Measurements from ENCODE around the gene TNFSF9. TPM values are rescaled to one million over a fixed set of nuclear protein-coding genes. Genes with fewer than 3 reads are reported as not detected.
A peak's percentile ranks its signal among the peaks of the same experiment; 100 is the strongest.
"Not testable (repeated sequence)": the region's sequence is repeated elsewhere in the genome, so short reads cannot be mapped to it uniquely, and the experiment has no call there.

Gene TNFSF9
- total RNA-seq, 1 donor from 2014 or later, result 6.9 TPM

- DNase-seq (ENCODE audit: low spot score); H3K36me3 Mint-ChIP-seq (ENCODE audit: low read depth); H3K27ac Mint-ChIP-seq; H3K9me3 Mint-ChIP-seq; H3K4me1 Mint-ChIP-seq (ENCODE audit: low read depth); intact Hi-C loops (cut with micrococcal nuclease); H3K4me3 Mint-ChIP-seq (ENCODE audit: low read depth); H3K27me3 Mint-ChIP-seq (ENCODE audit: low read depth): not testable (repeated sequence)
These were observed 19.9 kb downstream of the TNFSF9 start for GRCh38 chr19:6550679-6551078.

DNA sequence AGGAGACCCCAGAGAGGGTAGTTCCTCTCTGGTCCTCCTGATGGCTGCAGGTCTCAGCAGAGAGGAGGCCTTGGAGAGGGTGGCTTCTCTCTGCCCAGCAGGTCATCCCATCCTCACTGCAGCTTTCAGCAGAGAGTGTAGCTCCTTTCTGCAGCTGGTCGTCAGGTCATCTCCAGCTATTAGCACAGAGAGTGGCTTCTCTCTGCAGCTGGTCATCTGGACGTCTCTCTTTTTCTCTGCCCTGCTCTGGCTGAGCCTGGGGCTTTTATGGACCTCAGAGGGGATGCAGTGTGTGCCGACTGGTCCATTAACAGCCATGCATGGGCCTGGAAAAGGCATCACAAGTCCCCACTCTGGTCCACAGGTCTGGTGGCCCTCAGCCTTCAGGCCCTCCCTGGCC lies 20.3 kb downstream of the TNFSF9 start:
- Mint-ChIP-seq H3K4me3 (ENCODE audit: low read depth) (no peak overlapping the region), H3K27ac (no peak overlapping the region), H3K36me3 (ENCODE audit: low read depth) (peaks cover 3% of the 10 kb centered on the region), H3K4me1 (ENCODE audit: low read depth) (peaks cover 10% of the 10 kb centered on the region), H3K27me3 (ENCODE audit: low read depth) (peaks cover 6% of the 10 kb centered on the region), H3K9me3 (peaks cover 4% of the 10 kb centered on the region)
- DNase-seq (ENCODE audit: low spot score), result no peak
- intact Hi-C loops (cut with micrococcal nuclease), result no loop called here

GRCh38 chr19:6551607-6552450 lies 21.0 kb downstream of the TNFSF9 start:
- Mint-ChIP-seq H3K4me3 (ENCODE audit: low read depth) (no peak overlapping the region), H3K9me3 (peaks cover 4% of the 10 kb centered on the region), H3K27me3 (ENCODE audit: low read depth) (peaks cover 4% of the 10 kb centered on the region), H3K27ac (no peak overlapping the region), H3K4me1 (ENCODE audit: low read depth) (peaks cover 10% of the 10 kb centered on the region), H3K36me3 (ENCODE audit: low read depth) (peaks cover 3% of the 10 kb centered on the region)
- peak; percentile 55 for DNase-seq (ENCODE audit: low spot score)
- intact Hi-C loops (cut with micrococcal nuclease), result no loop called here

- DNase-seq (ENCODE audit: low spot score), result no peak
- no peaks in the 10 kb centered on the region for H3K9me3 Mint-ChIP-seq
- no peak overlapping the region for H3K27ac Mint-ChIP-seq
- H3K27me3 Mint-ChIP-seq (ENCODE audit: low read depth), result peaks cover 4% of the 10 kb centered on the region
- no peaks in the 10 kb centered on the region for H3K36me3 Mint-ChIP-seq (ENCODE audit: low read depth)
- H3K4me1 Mint-ChIP-seq (ENCODE audit: low read depth), result peaks cover 11% of the 10 kb centered on the region
- no peak overlapping the region for H3K4me3 Mint-ChIP-seq (ENCODE audit: low read depth)
- intact Hi-C loops (cut with micrococcal nuclease), result loop anchor here (5.0 kb wide), 2 partner anchors 36 to 39 kb away; partner anchors contain the start of gene CD70
These were observed 25.2 kb downstream of the TNFSF9 start for GRCh38 chr19:6556043-6556449.

GRCh38 chr19:6556480-6557195 lies 25.8 kb downstream of the TNFSF9 start:
- Mint-ChIP-seq H3K36me3 (ENCODE audit: low read depth) (no peaks in the 10 kb centered on the region), H3K9me3 (no peaks in the 10 kb centered on the region), H3K4me3 (ENCODE audit: low read depth) (no peak overlapping the region), H3K4me1 (ENCODE audit: low read depth) (peaks cover 11% of the 10 kb centered on the region), H3K27me3 (ENCODE audit: low read depth) (peaks cover 6% of the 10 kb centered on the region), H3K27ac (no peak overlapping the region)
- intact Hi-C loops (cut with micrococcal nuclease), result loop anchor here (5.0 kb wide), 2 partner anchors 36 to 39 kb away; partner anchors contain the start of gene CD70
- DNase-seq (ENCODE audit: low spot score), result no peak

DNA sequence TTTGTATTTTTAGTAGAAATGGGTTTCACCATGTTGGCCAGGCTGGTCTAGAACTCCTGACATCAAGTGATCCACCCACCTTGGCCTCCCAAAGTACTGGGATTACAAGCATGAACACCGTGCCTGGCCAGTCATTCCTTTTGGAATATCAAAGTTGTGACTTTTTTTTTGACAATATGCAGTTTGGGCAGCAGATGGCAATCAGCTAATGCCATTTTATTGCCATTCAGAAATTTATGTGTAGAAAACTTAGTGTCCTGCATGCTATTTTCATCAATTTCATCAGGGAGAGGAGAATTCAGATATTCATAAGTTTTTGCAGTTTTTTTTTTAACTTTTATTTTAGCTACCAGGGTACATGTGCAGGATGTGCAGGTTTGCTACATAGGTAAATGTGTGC lies 31.6 kb downstream of the TNFSF9 start:
- intact Hi-C loops (cut with micrococcal nuclease); H3K27ac Mint-ChIP-seq; H3K4me1 Mint-ChIP-seq (ENCODE audit: low read depth); H3K36me3 Mint-ChIP-seq (ENCODE audit: low read depth); DNase-seq (ENCODE audit: low spot score); H3K4me3 Mint-ChIP-seq (ENCODE audit: low read depth): not testable (repeated sequence)
- Mint-ChIP-seq H3K9me3 (peaks cover 15% of the 10 kb centered on the region), H3K27me3 (ENCODE audit: low read depth) (peaks cover 15% of the 10 kb centered on the region)

GRCh38 chr19:6564393-6564792 lies 33.6 kb downstream of the TNFSF9 start:
- Mint-ChIP-seq H3K27ac (no peak overlapping the region), H3K4me3 (ENCODE audit: low read depth) (no peak overlapping the region), H3K9me3 (peaks cover 15% of the 10 kb centered on the region), H3K27me3 (ENCODE audit: low read depth) (peaks cover 23% of the 10 kb centered on the region), H3K4me1 (ENCODE audit: low read depth) (peaks cover 2% of the 10 kb centered on the region), H3K36me3 (ENCODE audit: low read depth) (no peaks in the 10 kb centered on the region)
- intact Hi-C loops (cut with micrococcal nuclease), result no loop called here
- no peak for DNase-seq (ENCODE audit: low spot score)

- H3K27ac Mint-ChIP-seq; DNase-seq (ENCODE audit: low spot score); H3K4me3 Mint-ChIP-seq (ENCODE audit: low read depth); intact Hi-C loops (cut with micrococcal nuclease); H3K4me1 Mint-ChIP-seq (ENCODE audit: low read depth); H3K36me3 Mint-ChIP-seq (ENCODE audit: low read depth): not testable (repeated sequence)
- H3K27me3 Mint-ChIP-seq (ENCODE audit: low read depth), result peaks cover 30% of the 10 kb centered on the region
- H3K9me3 Mint-ChIP-seq, result peaks cover 21% of the 10 kb centered on the region
These were observed 35.9 kb downstream of the TNFSF9 start for GRCh38 chr19:6566727-6567126.

DNA sequence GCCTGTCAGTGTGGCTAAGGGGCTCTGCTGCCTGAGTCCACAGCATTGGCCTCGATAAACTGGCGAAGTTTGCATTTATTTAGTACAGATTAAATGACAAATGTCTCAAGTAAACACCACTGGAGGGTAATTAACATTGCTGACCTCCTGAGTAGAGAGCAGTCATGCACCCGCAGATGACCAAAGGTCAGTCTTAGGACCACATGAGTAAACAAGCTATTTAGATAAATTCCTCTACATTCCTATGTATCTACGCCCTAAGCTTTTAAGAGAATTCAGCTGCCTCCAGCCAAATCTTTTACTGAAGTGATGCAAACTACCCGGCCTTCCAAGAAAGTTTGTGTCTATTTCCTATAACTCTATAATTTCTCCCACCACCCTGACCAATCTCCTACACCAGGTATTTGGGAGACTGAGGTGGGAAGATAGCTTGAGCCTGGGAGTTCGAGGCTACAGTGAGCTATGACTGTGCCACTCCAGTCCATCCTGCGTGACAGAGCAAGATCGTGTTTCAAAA lies 37.2 kb downstream of the TNFSF9 start:
- intact Hi-C loops (cut with micrococcal nuclease), result no loop called here
- Mint-ChIP-seq H3K4me3 (ENCODE audit: low read depth) (no peak overlapping the region), H3K4me1 (ENCODE audit: low read depth) (peaks cover 2% of the 10 kb centered on the region), H3K27ac (no peak overlapping the region), H3K27me3 (ENCODE audit: low read depth) (peaks cover 24% of the 10 kb centered on the region), H3K36me3 (ENCODE audit: low read depth) (no peaks in the 10 kb centered on the region), H3K9me3 (peaks cover 21% of the 10 kb centered on the region)
- DNase-seq (ENCODE audit: low spot score), result no peak

GRCh38 chr19:6568816-6569215 lies 38.0 kb downstream of the TNFSF9 start:
- peaks cover 21% of the 10 kb centered on the region for H3K9me3 Mint-ChIP-seq
- no peak for DNase-seq (ENCODE audit: low spot score)
- peaks cover 24% of the 10 kb centered on the region for H3K27me3 Mint-ChIP-seq (ENCODE audit: low read depth)
- H3K27ac Mint-ChIP-seq, result no peak overlapping the region
- no peaks in the 10 kb centered on the region for H3K36me3 Mint-ChIP-seq (ENCODE audit: low read depth)
- no peak overlapping the region for H3K4me3 Mint-ChIP-seq (ENCODE audit: low read depth)
- peaks cover 2% of the 10 kb centered on the region for H3K4me1 Mint-ChIP-seq (ENCODE audit: low read depth)
- intact Hi-C loops (cut with micrococcal nuclease), result no loop called here

- Mint-ChIP-seq H3K27ac (no peak overlapping the region), H3K9me3 (peaks cover 9% of the 10 kb centered on the region), H3K4me1 (ENCODE audit: low read depth) (peaks cover 2% of the 10 kb centered on the region), H3K4me3 (ENCODE audit: low read depth) (no peak overlapping the region), H3K36me3 (ENCODE audit: low read depth) (no peaks in the 10 kb centered on the region), H3K27me3 (ENCODE audit: low read depth) (peaks cover 22% of the 10 kb centered on the region)
- intact Hi-C loops (cut with micrococcal nuclease), result no loop called here
- DNase-seq (ENCODE audit: low spot score), result no peak
These were observed 39.9 kb downstream of the TNFSF9 start for GRCh38 chr19:6570764-6571163.

GRCh38 chr19:6571167-6571566 lies 40.3 kb downstream of the TNFSF9 start:
- Mint-ChIP-seq H3K9me3 (peaks cover 9% of the 10 kb centered on the region), H3K36me3 (ENCODE audit: low read depth) (no peaks in the 10 kb centered on the region), H3K4me1 (ENCODE audit: low read depth) (peaks cover 2% of the 10 kb centered on the region), H3K27ac (no peak overlapping the region), H3K4me3 (ENCODE audit: low read depth) (no peak overlapping the region), H3K27me3 (ENCODE audit: low read depth) (peaks cover 22% of the 10 kb centered on the region)
- DNase-seq (ENCODE audit: low spot score), result no peak
- intact Hi-C loops (cut with micrococcal nuclease), result no loop called here

DNA sequence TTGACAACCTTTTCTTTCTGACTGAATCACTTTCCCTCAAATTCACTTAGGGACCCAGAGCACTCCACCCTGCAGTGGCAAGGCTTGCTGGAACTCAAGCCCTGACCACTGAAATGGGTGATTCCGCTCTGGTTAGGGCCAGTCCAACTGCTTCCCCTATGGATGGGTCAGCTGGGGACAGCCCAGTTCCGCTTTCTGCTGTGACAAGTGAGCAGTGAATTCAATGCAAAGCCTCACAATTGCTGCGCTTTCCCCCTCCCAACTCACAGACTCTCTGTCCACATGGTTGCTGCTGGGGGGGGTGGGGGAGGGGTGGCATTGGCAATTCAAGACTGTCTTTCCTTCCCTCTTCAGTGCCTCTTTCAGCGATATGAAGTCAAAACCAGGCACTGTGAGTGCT lies 41.4 kb downstream of the TNFSF9 start:
- no peak overlapping the region for H3K4me3 Mint-ChIP-seq (ENCODE audit: low read depth)

More for the DNA sequence above, 41.4 kb downstream of the TNFSF9 start:
- Mint-ChIP-seq H3K4me1 (ENCODE audit: low read depth) (peaks cover 2% of the 10 kb centered on the region), H3K9me3 (peaks cover 6% of the 10 kb centered on the region), H3K36me3 (ENCODE audit: low read depth) (no peaks in the 10 kb centered on the region), H3K27ac (no peak overlapping the region), H3K27me3 (ENCODE audit: low read depth) (peaks cover 22% of the 10 kb centered on the region)
- no peak for DNase-seq (ENCODE audit: low spot score)
- intact Hi-C loops (cut with micrococcal nuclease), result no loop called here

Data from activated T-helper 2 cell treated with anti-CD3 and anti-CD28 coated beads, Interferon-gamma antibody, Interleukin-2, Interleukin-4, amounts not matched to agents 10 μg/mL and 5 μg/mL and 100 μg/mL, durations not matched to agents 14 hours and 24 hours and 36 hours (primary cell).